HepG2 (cell line): ENCODE data around the gene CHST6. TPM values are rescaled to one million over a fixed set of nuclear protein-coding genes. Genes with fewer than 3 reads are reported as not detected.
A peak's percentile ranks its signal among the peaks of the same experiment; 100 is the strongest.

Experiments used
- ARHGAP35 ChIP-seq: sonication (generic); formaldehyde crosslinking; IDR thresholded peaks from 2 replicates; pipeline ENCODE4 v1.9.0; 2022; ENCODE audit warnings: mild to moderate bottlenecking, inconsistent platforms, moderate library complexity, missing genetic modification reagents, borderline replicate concordance
- BRD4 ChIP-seq: sonication (generic); formaldehyde crosslinking; IDR thresholded peaks from 2 replicates; pipeline ENCODE4 v1.4.0; 2020; ENCODE audit warnings: missing genetic modification reagents
- GABPB1 ChIP-seq: IDR thresholded peaks from 2 replicates; pipeline ENCODE4 v1.6.1; 2016; ENCODE audit warnings: mild to moderate bottlenecking, missing genetic modification reagents, moderate library complexity, missing compliant biosample characterization
- HMGXB3 ChIP-seq: sonication (generic); formaldehyde crosslinking; IDR thresholded peaks from 2 replicates; pipeline ENCODE4 v1.4.0; 2020; ENCODE audit warnings: missing genetic modification reagents, borderline replicate concordance
- MBNL3 ChIP-seq: fragments of 250-450 bp; sonication (Bioruptor Pico); conservative IDR thresholded peaks from 2 replicates; pipeline ENCODE4 v1.8.0; 2022; ENCODE audit warnings: mild to moderate bottlenecking, inconsistent platforms
- TBX2 ChIP-seq: sonication (generic); formaldehyde crosslinking; IDR thresholded peaks from 2 replicates; pipeline ENCODE4 v1.5.0; 2020; ENCODE audit warnings: missing genetic modification reagents, mild to moderate bottlenecking, borderline replicate concordance
- TCF7L2 ChIP-seq: IDR thresholded peaks from 2 replicates; pipeline ENCODE4 v1.6.1; 2011; ENCODE audit warnings: mild to moderate bottlenecking, low read depth, low read length, moderate library complexity
- ZFP37 ChIP-seq: sonication (generic); formaldehyde crosslinking; IDR thresholded peaks from 2 replicates; pipeline ENCODE4 v1.4.0; 2020; ENCODE audit warnings: missing genetic modification reagents, borderline replicate concordance
- ZHX1 ChIP-seq: sonication (generic); formaldehyde crosslinking; IDR thresholded peaks from 2 replicates; pipeline ENCODE4 v1.8.1; 2022; ENCODE audit warnings: low read depth, mild to moderate bottlenecking, missing genetic modification reagents
- ZIK1 ChIP-seq: sonication (generic); formaldehyde crosslinking; IDR thresholded peaks from 2 replicates; pipeline ENCODE4 v1.5.0; 2020; ENCODE audit warnings: mild to moderate bottlenecking, low read depth, missing genetic modification reagents, borderline replicate concordance
- ZKSCAN8 ChIP-seq: IDR thresholded peaks from 2 replicates; pipeline ENCODE4 v1.6.1; 2016; ENCODE audit warnings: borderline replicate concordance, missing genetic modification reagents, missing compliant biosample characterization
- ZNF34 ChIP-seq: sonication (generic); formaldehyde crosslinking; IDR thresholded peaks from 2 replicates; pipeline ENCODE4 v1.4.0; 2020; ENCODE audit warnings: mild to moderate bottlenecking, missing genetic modification reagents, borderline replicate concordance
- ZNF567 ChIP-seq: sonication (generic); formaldehyde crosslinking; IDR thresholded peaks from 2 replicates; pipeline ENCODE4 v1.8.1; 2023; ENCODE audit warnings: mild to moderate bottlenecking, missing genetic modification reagents, borderline replicate concordance
- polyA plus RNA-seq, 8 experiments: library from polyadenylated mRNA; depleted of rRNA in 3 of 8; stranded (reverse) in 7 of 8; unstranded in 1 of 8; fragments of >200 nt; fragmentation: Illumina TruSeq in 4 of 8; extraction: Trizol in 4 of 8; gene quantifications; 2 replicates each; pipeline versions ENCODE4 v1.2.1 to v1.2.3, GENCODE V29; 2011 to 2016; ENCODE audit warnings: low read depth in 4 of 8, missing spikeins in 1 of 8, mixed read lengths in 1 of 8; ENCODE audit not compliant: insufficient read depth in 1 of 8
- total RNA-seq, 5 experiments: library from RNA; depleted of rRNA; stranded (reverse); fragments of >200 nt; fragmentation: Illumina TruSeq; extraction: Trizol; gene quantifications; 2 replicates each; pipeline ENCODE4 v1.2.3, GENCODE V29; 2016; ENCODE audit warnings: low read depth in 1 of 5
- TF ChIP-seq, protein P1 (sequence below), 2 experiments: sonication (generic) in 1 of 2; formaldehyde crosslinking in 1 of 2; IDR thresholded peaks; 2 replicates each; pipeline versions ENCODE4 v1.6.1 to v1.9.0; 2014 to 2022; ENCODE audit warnings: antibody characterized with exemption in 1 of 2, borderline replicate concordance in 1 of 2, inconsistent platforms in 1 of 2, low read depth in 1 of 2, missing genetic modification reagents in 1 of 2

CHST6 gene
- total and polyA plus RNA-seq, 2 of the 13 experiments (the other 11 are each of a cell fraction or from before 2014, with no cell fraction given) = 0.18 to 0.91 TPM

DNA sequence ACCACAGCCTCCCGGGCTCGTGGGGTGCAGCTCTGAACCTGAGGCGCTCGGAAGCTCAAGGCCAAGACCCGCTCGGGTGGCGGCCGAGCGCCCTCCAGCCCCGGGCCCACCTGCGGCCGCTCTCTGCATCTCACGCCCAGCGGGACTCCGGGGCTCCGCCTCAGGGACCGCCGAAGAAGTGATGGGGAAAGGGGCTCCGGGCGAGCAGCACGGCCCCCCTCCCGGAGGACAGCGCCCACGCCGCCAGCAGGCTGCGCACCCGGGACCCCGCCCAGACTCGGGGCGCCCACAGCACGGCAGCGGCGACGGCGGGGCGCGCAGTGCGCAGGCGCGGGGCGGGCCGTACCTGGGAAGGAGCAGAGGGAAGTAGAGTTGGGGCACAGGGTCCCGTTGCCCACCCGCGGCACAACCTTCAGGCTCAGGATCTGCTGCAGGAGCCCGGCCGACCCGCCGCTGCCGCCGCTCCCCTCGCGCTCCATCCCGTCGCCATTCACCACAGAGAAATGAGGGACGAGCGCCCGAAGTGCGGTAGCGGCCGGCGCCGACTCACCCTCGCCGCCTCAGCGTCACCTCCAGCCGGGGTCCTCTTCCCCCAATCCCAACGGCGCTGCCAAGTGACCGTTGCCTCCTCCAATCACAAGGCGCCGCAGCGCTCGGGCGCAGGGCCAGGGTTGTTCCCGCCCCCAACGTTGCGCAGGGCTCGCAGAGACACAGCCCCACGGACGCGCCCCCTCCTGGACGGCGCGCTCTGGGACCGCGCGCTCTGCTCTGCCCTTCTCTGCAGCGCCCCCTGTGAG, 30.9 kb downstream of the CHST6 start, which contains the start of gene TMEM170A (continued):
- TF ChIP-seq HMGXB3 (CRISPR knock-in tag) (peak; percentile 82), ZNF567 (CRISPR knock-in tag) (peak; percentile 90; the same call in 1 of the 2 replicates), ZNF34 (CRISPR knock-in tag) (no peak), ARHGAP35 (CRISPR knock-in tag) (0 out of 2 replicates have a peak, but pooled peaks have one; percentile 29), ZFP37 (CRISPR knock-in tag) (no peak), MBNL3 (no peak), BRD4 (CRISPR knock-in tag) (no peak), TCF7L2 (no peak), GABPB1 (CRISPR knock-in tag) (peak; percentile 88), TBX2 (CRISPR knock-in tag) (peak; percentile 94), ZKSCAN8 (CRISPR knock-in tag) (peak; percentile 91; the same call in 1 of the 2 replicates), ZIK1 (CRISPR knock-in tag) (peak; percentile 94), ZHX1 (no peak; the same call in none of the 2 replicates)
- TF ChIP-seq, protein P1, sequence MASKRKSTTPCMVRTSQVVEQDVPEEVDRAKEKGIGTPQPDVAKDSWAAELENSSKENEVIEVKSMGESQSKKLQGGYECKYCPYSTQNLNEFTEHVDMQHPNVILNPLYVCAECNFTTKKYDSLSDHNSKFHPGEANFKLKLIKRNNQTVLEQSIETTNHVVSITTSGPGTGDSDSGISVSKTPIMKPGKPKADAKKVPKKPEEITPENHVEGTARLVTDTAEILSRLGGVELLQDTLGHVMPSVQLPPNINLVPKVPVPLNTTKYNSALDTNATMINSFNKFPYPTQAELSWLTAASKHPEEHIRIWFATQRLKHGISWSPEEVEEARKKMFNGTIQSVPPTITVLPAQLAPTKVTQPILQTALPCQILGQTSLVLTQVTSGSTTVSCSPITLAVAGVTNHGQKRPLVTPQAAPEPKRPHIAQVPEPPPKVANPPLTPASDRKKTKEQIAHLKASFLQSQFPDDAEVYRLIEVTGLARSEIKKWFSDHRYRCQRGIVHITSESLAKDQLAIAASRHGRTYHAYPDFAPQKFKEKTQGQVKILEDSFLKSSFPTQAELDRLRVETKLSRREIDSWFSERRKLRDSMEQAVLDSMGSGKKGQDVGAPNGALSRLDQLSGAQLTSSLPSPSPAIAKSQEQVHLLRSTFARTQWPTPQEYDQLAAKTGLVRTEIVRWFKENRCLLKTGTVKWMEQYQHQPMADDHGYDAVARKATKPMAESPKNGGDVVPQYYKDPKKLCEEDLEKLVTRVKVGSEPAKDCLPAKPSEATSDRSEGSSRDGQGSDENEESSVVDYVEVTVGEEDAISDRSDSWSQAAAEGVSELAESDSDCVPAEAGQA (IDR thresholded peaks at IDR 0.05; ENCODE audit: low read depth) = no peak; the same call in 1 of the 2 replicates
- TF ChIP-seq, protein P1 (CRISPR knock-in tag; IDR thresholded peaks at IDR 0.05; ENCODE audit: borderline replicate concordance) = 0 out of 2 replicates have a peak, but pooled peaks have one; percentile 68
